ENCODE results near the gene DYNLL2. TPM values are rescaled to one million over a fixed set of nuclear protein-coding genes. Genes with fewer than 3 reads are reported as not detected.
"Not testable (repeated sequence)": the region's sequence is repeated elsewhere in the genome, so short reads cannot be mapped to it uniquely, and the experiment has no call there.

DYNLL2 gene
- total RNA-seq, 4 donors from 2014 or later: 14.6 to 22.4 (median 16.5) TPM

- Histone ChIP-seq H3K27ac (no peak overlapping the region), H3K4me3 (no peak overlapping the region), H3K36me3 (no peaks in the 10 kb centered on the region), H3K27me3 (peaks cover 21% of the 10 kb centered on the region), H3K4me1 (no peaks in the 10 kb centered on the region), H3K9me3 (no peaks in the 10 kb centered on the region)
- TF ChIP-seq, protein P1, sequence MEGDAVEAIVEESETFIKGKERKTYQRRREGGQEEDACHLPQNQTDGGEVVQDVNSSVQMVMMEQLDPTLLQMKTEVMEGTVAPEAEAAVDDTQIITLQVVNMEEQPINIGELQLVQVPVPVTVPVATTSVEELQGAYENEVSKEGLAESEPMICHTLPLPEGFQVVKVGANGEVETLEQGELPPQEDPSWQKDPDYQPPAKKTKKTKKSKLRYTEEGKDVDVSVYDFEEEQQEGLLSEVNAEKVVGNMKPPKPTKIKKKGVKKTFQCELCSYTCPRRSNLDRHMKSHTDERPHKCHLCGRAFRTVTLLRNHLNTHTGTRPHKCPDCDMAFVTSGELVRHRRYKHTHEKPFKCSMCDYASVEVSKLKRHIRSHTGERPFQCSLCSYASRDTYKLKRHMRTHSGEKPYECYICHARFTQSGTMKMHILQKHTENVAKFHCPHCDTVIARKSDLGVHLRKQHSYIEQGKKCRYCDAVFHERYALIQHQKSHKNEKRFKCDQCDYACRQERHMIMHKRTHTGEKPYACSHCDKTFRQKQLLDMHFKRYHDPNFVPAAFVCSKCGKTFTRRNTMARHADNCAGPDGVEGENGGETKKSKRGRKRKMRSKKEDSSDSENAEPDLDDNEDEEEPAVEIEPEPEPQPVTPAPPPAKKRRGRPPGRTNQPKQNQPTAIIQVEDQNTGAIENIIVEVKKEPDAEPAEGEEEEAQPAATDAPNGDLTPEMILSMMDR (IDR thresholded peaks at IDR 0.05): no peak
- TF ChIP-seq EP300 (IDR thresholded peaks at IDR 0.05) (no peak), POLR2AphosphoS5 (IDR thresholded peaks at IDR 0.05) (no peak), POLR2A (IDR thresholded peaks at IDR 0.05) (no peak)
- DNase-seq (ENCODE audit: low spot score in 2 of 2): no peak
- WGBS: 23% methylated on average over 7 of the region's 7 CpGs
Measured at GRCh38 chr17:58120195-58120822, 37.1 kb downstream of the DYNLL2 start.

DNA sequence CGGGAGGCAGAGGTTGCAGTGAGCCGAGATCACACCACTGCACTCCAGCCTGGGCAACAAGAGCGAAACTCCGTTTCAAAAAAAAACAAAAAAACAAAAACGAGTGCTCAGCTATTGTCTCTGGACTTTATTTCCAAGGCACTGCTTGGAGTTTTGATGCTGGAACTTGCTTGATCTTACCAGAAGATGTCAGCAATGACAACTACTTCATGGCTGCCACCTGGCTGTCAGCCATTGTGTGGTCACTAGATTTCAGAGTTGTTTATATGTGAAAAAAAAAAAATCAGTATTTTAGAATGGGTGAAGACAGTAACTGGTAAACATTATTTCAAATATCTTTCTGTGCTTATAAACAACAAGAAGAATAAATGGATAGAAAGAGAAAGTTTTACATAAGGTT lies 38.7 kb downstream of the DYNLL2 start:
- TF ChIP-seq, protein P1 (IDR thresholded peaks at IDR 0.05): no peak
- TF ChIP-seq POLR2AphosphoS5 (IDR thresholded peaks at IDR 0.05): no peak
- no peak for TF ChIP-seq EP300 (IDR thresholded peaks at IDR 0.05)
- H3K27ac ChIP-seq: no peak overlapping the region
- H3K36me3 ChIP-seq: no peaks in the 10 kb centered on the region
- no peak overlapping the region for H3K4me3 ChIP-seq
- no peaks in the 10 kb centered on the region for H3K4me1 ChIP-seq
- no peak for DNase-seq (ENCODE audit: low spot score in 2 of 2)
- 65% methylated on average over 5 of the region's 5 CpGs for WGBS
- no peaks in the 10 kb centered on the region for H3K9me3 ChIP-seq
- peaks cover 17% of the 10 kb centered on the region for H3K27me3 ChIP-seq

DNA sequence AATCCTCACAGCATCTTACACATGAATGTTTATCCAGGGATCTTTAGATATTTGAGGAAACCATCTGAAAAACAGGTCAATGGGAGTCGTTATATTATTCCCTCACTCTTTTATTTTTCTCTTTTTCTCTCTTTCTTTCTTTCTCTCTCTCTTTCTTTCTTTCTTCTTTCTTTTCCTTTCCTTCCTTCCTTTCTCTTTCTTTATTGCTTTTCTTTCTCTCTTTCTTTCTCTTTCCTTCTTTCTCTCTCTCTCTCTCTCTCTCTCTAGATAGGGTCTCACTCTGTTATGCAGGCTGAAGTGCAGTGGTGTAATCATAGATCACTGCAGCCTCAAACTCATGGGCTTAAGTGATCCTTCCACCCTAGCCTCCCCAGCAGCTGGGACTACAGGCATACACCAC lies 44.6 kb downstream of the DYNLL2 start:
- Histone ChIP-seq H3K36me3 (no peaks in the 10 kb centered on the region), H3K9me3 (no peaks in the 10 kb centered on the region), H3K4me3 (no peak overlapping the region), H3K27me3 (peaks cover 29% of the 10 kb centered on the region), H3K27ac (no peak overlapping the region), H3K4me1 (no peaks in the 10 kb centered on the region)
- DNase-seq (ENCODE audit: low spot score in 2 of 2): no peak
- WGBS: 55% methylated on average over 1 of the region's 1 CpG
- TF ChIP-seq POLR2AphosphoS5 (IDR thresholded peaks at IDR 0.05) (no peak), POLR2A (IDR thresholded peaks at IDR 0.05) (no peak), EP300 (IDR thresholded peaks at IDR 0.05) (no peak)
- TF ChIP-seq, protein P1 (IDR thresholded peaks at IDR 0.05): no peak

DNA sequence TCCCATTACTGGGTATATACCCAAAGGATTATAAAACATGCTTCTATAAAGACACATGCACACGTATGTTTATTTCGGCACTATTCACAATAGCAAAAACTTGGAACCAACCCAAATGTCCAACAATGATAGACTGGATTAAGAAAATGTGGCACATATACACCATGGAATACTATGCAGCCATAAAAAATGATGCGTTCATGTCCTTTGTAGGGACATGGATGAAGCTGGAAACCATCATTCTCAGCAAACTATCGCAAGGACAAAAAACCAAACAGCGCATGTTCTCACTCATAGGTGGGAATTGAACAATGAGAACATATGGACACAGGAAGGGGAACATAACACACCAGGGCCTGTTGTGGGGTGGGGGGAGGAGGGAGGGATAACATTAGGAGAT lies 49.5 kb downstream of the DYNLL2 start:
- H3K9me3 ChIP-seq; H3K4me3 ChIP-seq; DNase-seq (ENCODE audit: low spot score in 2 of 2); H3K27ac ChIP-seq; H3K36me3 ChIP-seq; H3K4me1 ChIP-seq: not testable (repeated sequence)
- WGBS: 90% methylated on average over 5 of the region's 5 CpGs
- H3K27me3 ChIP-seq: peaks cover 33% of the 10 kb centered on the region

- Histone ChIP-seq H3K9me3 (no peaks in the 10 kb centered on the region), H3K4me3 (no peak overlapping the region), H3K36me3 (no peaks in the 10 kb centered on the region), H3K4me1 (no peaks in the 10 kb centered on the region), H3K27me3 (peaks cover 26% of the 10 kb centered on the region), H3K27ac (no peak overlapping the region)
- 38% methylated on average over 8 of the region's 8 CpGs for whole genome bisulfite sequencing
- DNase-seq (ENCODE audit: low spot score in 2 of 2): no peak
- no peak for TF ChIP-seq POLR2A (IDR thresholded peaks at IDR 0.05)
- TF ChIP-seq EP300 (IDR thresholded peaks at IDR 0.05): no peak
- TF ChIP-seq POLR2AphosphoS5 (IDR thresholded peaks at IDR 0.05): no peak
- TF ChIP-seq, protein P1 (IDR thresholded peaks at IDR 0.05): no peak
Measured at GRCh38 chr17:58136669-58137279, 53.6 kb downstream of the DYNLL2 start.
